GM21381 (cell line): ENCODE data around the gene IGF2R.
"Not testable (repeated sequence)": the region's sequence is repeated elsewhere in the genome, so short reads cannot be mapped to it uniquely, and the experiment has no call there.

Source experiments
- ATAC-seq: cut with Tn5 transposase; IDR thresholded peaks from one replicate; pipeline ENCODE4 v1.9.1; 2021; ENCODE audit warnings: mild to moderate bottlenecking, moderate library complexity; ENCODE audit not compliant: unreplicated experiment

Gene IGF2R

GRCh38 chr6:159948199-159948598 is 20.7 kb upstream of the IGF2R start:
- no peak for ATAC-seq

DNA sequence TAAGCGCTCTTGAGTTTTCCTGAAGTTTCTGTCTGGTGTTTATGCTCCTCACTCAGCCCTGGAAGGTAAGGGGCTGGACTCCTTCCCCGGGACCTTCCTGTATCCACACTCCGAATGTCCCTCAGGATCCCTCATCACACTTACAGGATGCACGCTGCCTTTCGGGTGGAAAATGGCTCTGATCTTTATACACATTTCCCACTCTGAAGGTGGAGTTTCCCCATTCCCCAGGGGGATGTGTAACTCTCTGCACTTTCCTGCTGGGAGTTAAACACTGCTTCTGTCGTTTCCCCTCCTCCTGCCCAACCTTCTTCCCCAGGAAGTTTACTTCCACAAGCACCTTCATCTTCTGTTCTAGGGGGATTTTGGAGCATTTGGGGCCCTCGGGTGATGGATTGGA is 17.1 kb upstream of the IGF2R start:
- no peak for ATAC-seq

DNA sequence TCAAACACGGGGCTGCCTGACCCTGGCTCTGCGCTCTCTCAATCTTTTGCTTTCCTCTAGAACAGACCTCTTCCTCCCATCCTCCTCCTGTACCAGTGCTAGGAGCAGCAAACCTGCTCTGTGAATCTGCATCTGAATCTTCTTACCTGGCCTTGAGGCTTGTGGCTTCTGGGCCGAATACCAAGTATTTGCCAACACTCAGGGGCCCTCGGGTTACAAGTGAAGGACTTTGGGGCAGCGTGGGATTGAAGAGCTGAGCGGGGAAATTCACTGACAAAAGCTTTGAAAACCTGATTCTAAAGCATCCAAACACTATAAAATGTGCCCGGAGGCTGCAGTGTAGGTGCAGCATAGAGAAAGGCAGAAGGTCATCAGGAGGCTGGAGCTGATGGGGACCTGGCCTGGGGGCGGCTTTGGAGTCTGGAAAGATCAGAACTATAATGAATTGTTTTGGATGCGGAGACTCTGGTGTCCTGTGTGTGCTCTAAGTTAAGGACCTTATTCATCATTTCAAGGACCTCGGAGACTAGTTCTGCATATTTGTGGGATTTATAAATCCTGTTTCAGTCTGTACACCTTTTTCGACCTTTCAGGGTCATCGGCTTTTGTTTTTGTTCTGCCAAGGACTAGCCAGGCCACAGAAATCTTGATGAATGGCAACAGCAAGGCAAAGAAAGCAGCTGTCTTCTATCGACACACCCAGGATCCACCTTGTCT is 16.4 kb upstream of the IGF2R start:
- no peak for ATAC-seq

DNA sequence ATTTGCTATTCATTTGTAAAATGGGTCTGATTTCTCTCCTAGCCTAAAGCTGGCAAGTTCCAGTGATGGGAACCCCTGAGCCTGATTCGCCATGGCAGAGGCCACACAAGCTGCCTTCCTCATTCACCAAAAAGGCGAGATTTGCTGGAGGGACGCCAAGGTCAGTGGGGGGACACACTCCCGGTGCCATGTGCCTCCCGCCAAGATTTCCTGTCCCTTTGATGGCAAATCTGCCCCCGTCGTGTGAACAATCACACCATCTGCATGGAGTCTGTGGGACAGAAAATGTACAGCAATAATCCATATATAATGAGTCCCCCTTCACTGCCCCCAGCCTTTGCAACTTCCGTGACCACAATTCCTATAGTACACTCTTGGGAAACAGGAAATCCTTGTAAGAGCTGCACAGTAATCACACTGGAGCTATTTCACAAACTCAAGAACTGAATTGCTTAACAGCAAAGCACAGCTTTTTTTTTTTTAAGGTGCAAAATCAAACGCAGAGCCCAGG is 15.7 kb upstream of the IGF2R start:
- ATAC-seq, result no peak

DNA sequence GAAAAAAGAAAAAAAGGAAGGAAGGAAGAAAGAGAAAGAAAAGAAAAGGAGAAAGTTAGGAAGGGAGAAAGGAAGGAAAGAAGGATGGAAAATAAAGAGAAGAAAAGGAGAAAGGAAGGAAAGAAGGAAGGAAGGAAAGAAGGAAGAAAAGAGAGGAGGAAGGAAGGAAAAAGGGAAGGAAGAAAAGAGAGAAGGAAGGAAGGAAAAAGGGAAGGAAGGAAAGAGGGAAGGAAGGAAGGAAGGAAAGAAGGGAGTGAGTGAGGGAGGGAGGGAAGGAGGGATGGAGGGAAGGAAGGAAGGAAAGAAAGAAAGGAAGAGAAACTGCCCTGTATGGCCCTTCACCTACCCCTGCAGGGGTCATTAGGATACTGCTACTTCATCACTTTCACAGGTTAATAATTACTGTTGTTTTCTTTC is 12.9 kb upstream of the IGF2R start:
- no peak for ATAC-seq

- ATAC-seq, result no peak
Observed at GRCh38 chr6:159957071-159957673, 11.7 kb upstream of the IGF2R start.

DNA sequence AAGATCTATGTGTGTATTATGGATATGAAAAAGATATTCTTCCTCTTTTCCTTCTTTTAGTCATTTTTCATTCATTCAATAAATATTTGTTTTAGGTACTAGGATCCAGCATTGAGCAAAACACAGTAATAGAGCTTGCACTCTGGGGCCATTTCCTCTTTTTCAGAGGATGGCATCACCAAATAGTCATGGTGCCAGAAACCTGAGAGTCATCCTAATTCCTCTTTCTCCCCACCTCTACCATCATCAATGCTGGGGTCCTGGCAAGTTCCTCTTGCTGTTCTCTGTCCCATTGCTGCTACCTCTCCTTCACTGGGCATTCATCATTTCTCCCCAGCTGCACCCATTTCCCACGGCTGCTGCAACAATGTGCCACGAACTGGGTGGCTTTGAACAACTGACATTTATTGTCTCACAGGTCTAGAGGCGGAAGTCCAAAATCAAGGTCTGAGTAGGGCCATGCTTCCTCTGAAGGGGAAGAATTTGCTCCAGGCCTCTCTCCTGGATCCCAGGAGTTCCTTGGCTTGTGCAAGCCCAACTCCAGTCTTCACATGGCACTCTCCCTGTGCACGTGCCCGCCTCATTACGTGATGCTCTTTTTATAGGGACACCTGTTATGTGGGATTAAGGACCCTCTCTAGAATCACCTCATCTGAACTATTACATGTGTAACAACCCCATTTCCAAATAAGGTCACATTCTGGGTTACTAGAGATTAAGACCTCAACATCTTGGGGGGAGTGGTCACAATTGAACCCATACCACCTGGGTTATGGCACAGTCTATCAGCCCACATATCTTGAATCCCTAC is 9.5 kb upstream of the IGF2R start:
- no peak for ATAC-seq

DNA sequence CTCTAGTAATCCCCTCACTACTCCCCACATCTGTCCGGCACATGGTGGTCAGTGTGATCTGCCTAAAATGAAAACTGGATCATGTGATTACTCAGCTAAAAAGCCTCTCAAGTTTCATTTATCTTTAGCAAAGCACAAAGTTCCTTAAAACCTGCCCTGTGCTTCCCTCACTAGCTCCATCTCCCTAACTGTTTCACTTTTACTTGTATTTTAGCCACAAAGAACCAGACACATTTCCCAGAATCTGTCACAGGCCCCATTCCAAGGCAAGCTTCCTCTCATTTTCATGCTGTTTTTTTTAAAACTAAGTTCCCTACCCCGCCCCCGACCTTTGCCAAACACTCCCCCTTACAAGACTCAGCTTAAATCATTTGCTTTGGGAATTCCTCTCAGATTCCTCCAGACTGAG is 8.9 kb upstream of the IGF2R start:
- ATAC-seq, result no peak

GRCh38 chr6:159960485-159960884 is 8.4 kb upstream of the IGF2R start:
- no peak for ATAC-seq

GRCh38 chr6:159961528-159961927 is 7.4 kb upstream of the IGF2R start:
- ATAC-seq, result no peak

GRCh38 chr6:159963111-159963510 is 5.8 kb upstream of the IGF2R start:
- no peak for ATAC-seq

DNA sequence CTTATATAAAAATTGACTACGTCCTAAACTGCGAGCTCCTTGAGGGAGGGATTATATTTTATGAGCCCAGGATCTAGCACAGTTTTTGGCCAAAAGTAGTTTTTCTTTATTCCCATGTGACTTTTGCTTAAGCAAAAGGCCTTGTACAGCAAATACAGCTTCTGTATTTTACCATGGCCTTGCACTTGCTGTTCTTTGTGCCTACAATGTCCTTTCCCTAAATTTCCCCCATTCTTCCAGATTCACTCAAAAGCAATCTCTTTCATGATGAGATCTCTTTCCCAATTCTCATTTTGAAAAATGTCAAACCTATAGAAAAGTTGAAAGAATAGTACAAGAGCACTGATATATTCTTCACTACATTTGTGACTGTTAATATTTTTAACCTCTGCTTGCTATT is 4.8 kb upstream of the IGF2R start:
- ATAC-seq, result no peak

DNA sequence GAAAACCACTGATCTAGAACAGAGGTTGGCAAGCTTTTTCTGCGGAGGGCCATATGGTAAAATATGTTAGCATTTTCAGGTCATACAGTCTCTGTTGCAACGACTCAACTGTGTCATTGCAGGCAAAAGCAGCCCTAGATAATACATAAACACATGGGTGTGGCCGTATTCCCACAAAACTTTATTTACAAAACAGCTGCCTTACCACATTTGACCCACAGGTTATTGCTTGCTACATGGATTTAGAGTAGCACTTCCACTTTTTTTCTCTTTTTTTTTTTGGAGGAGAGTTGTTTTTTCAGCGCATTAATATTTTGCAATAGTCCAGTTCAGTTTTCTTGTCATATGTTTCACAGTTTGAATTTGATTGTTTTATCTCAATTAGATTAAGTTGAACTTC is 2.5 kb upstream of the IGF2R start:
- no peak for ATAC-seq

- ATAC-seq, result no peak
Observed at GRCh38 chr6:159966981-159967380, 1.9 kb upstream of the IGF2R start.

DNA sequence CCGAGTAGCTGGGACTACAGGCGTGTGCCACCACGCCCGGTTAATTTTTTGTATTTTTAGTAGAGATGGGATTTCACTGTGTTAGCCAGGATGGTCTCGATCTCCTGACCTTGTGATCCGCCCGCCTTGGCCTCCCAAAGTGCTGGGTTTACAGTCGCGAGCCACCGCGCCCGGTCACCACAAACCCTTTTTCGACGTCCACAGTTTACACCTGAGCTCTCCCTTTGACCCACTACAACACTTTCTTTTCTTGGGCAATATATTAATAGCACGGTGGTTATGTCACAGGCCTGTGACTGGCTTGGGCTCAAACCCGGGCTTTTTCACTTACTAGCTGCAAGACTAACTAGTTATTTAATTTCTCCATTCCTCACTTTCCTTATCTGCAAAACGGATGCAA is 1.3 kb upstream of the IGF2R start:
- not testable (repeated sequence) for ATAC-seq

DNA sequence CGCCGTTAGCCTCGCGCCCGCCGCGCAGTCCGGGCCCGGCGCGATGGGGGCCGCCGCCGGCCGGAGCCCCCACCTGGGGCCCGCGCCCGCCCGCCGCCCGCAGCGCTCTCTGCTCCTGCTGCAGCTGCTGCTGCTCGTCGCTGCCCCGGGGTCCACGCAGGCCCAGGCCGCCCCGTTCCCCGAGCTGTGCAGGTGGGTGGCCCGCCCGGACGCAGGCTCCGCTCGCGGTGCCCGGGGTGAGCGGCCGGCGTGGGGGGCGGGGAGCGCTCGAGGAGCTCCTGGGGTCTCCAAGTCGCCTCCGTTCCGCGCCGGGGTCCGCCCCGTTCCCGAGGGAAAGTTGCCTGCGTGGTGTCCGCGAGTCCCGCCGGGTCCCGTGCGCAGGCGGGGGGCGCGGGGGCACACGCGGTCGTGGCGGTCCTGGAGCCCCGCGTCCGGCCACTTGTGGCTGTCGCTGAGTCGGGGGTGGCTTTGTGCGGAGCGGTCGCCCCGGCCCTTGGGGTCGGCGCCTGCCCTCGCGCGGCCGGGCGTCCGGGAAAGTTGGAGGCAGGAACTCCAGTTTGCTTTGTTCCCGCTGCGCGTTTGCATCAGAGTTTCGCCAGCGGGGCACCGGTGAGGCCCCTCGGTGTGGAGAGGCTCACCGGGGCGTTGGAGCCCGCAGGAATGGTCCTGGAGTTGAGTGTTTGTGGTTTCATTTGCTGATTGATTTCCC is 476 bp downstream of the IGF2R start:
- ATAC-seq, result peak; percentile 30

GRCh38 chr6:159969921-159970320 is 1.0 kb downstream of the IGF2R start:
- ATAC-seq, result peak; percentile 31

GRCh38 chr6:159970659-159971063 is 1.8 kb downstream of the IGF2R start:
- no peak for ATAC-seq

DNA sequence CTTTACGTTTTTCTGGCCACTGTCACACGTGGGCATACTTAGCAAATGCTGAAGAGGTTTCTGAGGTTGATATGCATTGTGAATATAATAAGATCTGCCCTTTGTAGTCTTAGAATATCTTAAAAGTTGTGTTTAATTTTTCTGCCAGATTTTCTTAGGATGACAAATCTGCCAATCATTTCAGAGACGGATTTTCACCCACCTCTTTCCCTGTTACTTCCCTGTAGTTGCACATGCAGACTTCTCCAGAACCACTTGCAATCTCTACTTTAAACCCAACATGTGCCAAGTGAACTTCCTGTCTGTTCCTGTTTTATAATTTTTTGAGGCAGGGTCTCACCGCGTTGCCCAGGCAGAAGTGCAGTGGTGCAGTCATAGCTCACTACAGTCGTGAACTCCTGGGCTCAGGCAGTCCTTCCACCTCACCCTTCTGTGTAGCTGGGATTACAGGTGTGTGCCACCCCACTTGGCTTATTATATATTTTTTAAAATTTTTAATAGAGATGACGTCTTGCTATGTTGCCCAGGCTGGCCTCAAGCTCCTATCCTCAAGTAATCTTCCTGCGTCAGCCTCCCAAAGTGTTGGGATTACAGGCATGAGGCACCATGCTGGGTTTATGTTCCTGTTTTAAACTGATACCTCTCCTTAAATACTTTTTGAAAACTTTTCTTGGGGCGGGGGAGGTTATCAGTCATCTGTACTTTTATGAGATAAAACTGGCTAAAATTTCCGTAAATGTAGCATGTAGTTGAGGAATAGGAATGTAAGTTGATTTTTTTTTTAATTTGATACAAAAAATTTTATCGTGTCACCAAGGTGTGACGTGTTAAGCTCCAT is 2.7 kb downstream of the IGF2R start:
- no peak for ATAC-seq
